HepG2 (cell line): ENCODE data around the gene AP3B2. TPM values are rescaled to one million over a fixed set of nuclear protein-coding genes. Genes with fewer than 3 reads are reported as not detected.

Experiments
- DPF2 ChIP-seq: sonication (generic); formaldehyde crosslinking; IDR thresholded peaks from 2 replicates; pipeline ENCODE4 v1.4.0; 2020; ENCODE audit warnings: mild to moderate bottlenecking, low read depth, missing genetic modification reagents, borderline replicate concordance
- E2F2 ChIP-seq: sonication (generic); formaldehyde crosslinking; IDR thresholded peaks from 2 replicates; pipeline ENCODE4 v1.4.0; 2020; ENCODE audit warnings: missing genetic modification reagents, borderline replicate concordance
- GMEB1 ChIP-seq: sonication (generic); formaldehyde crosslinking; IDR thresholded peaks from 2 replicates; pipeline ENCODE4 v1.5.1; 2020; ENCODE audit warnings: missing genetic modification reagents, mild to moderate bottlenecking, borderline replicate concordance
- NFIC ChIP-seq: IDR thresholded peaks from 2 replicates; pipeline ENCODE4 v1.6.1; 2012; ENCODE audit warnings: mild to moderate bottlenecking, low read length, inconsistent platforms
- POGK ChIP-seq: sonication (generic); formaldehyde crosslinking; conservative IDR thresholded peaks from 2 replicates; pipeline ENCODE4 v1.8.0; 2022; ENCODE audit warnings: mild to moderate bottlenecking, moderate library complexity, missing genetic modification reagents
- RAD51 ChIP-seq: fragments of 450-650 bp; IDR thresholded peaks from 2 replicates; pipeline ENCODE4 v1.6.1; 2016; ENCODE audit warnings: borderline replicate concordance
- TEF ChIP-seq: sonication (generic); formaldehyde crosslinking; IDR thresholded peaks from 2 replicates; pipeline ENCODE4 v1.5.0; 2020; ENCODE audit warnings: missing genetic modification reagents
- THAP7 ChIP-seq: sonication (generic); formaldehyde crosslinking; IDR thresholded peaks from 2 replicates; pipeline ENCODE4 v1.8.1; 2023; ENCODE audit warnings: mild to moderate bottlenecking, missing genetic modification reagents
- TRIM24 ChIP-seq: sonication (generic); formaldehyde crosslinking; IDR thresholded peaks from 2 replicates; pipeline ENCODE4 v1.8.0; 2022; ENCODE audit warnings: mild to moderate bottlenecking, missing genetic modification reagents
- ZNF10 ChIP-seq: sonication (generic); formaldehyde crosslinking; IDR thresholded peaks from 2 replicates; pipeline ENCODE4 v1.4.0; 2020; ENCODE audit warnings: mild to moderate bottlenecking, low read depth, missing genetic modification reagents, borderline replicate concordance
- ZNF275 ChIP-seq: sonication (generic); formaldehyde crosslinking; IDR thresholded peaks from 2 replicates; pipeline ENCODE4 v1.8.0; 2022; ENCODE audit warnings: missing genetic modification reagents, mild to moderate bottlenecking, inconsistent platforms, borderline replicate concordance
- ZNF432 ChIP-seq: sonication (generic); formaldehyde crosslinking; IDR thresholded peaks from 2 replicates; pipeline ENCODE4 v1.5.0; 2020; ENCODE audit warnings: missing genetic modification reagents, mild to moderate bottlenecking, borderline replicate concordance
- ZNF598 ChIP-seq: sonication (generic); formaldehyde crosslinking; IDR thresholded peaks from 2 replicates; pipeline ENCODE4 v1.5.1; 2020; ENCODE audit warnings: mild to moderate bottlenecking, missing genetic modification reagents, borderline replicate concordance
- ZNF687 ChIP-seq: sonication (generic); formaldehyde crosslinking; IDR thresholded peaks from 2 replicates; pipeline ENCODE4 v1.5.1; 2020; ENCODE audit warnings: mild to moderate bottlenecking, missing genetic modification reagents, moderate library complexity
- polyA plus RNA-seq, 8 experiments: library from polyadenylated mRNA; depleted of rRNA in 3 of 8; stranded (reverse) in 7 of 8; unstranded in 1 of 8; fragments of >200 nt; fragmentation: Illumina TruSeq in 4 of 8; extraction: Trizol in 4 of 8; gene quantifications; 2 replicates each; pipeline versions ENCODE4 v1.2.1 to v1.2.3, GENCODE V29; 2011 to 2016; ENCODE audit warnings: low read depth in 4 of 8, missing spikeins in 1 of 8, mixed read lengths in 1 of 8; ENCODE audit not compliant: insufficient read depth in 1 of 8
- total RNA-seq, 5 experiments: library from RNA; depleted of rRNA; stranded (reverse); fragments of >200 nt; fragmentation: Illumina TruSeq; extraction: Trizol; gene quantifications; 2 replicates each; pipeline ENCODE4 v1.2.3, GENCODE V29; 2016; ENCODE audit warnings: low read depth in 1 of 5

AP3B2 gene
- total and polyA plus RNA-seq, 2 of the 13 experiments (the other 11 are each of a cell fraction or from before 2014, with no cell fraction given) = not detected

- TF ChIP-seq ZNF598 (CRISPR knock-in tag) (peak; percentile 79; the same call in 1 of the 2 replicates), TEF (0 out of 2 replicates have a peak, but pooled peaks have one; percentile 22), POGK (CRISPR knock-in tag) (peak; percentile 25; the same call in 1 of the 2 replicates), GMEB1 (CRISPR knock-in tag) (peak; percentile 98), TRIM24 (CRISPR knock-in tag) (no peak), NFIC (no peak), THAP7 (CRISPR knock-in tag) (0 out of 2 replicates have a peak, but pooled peaks have one; percentile 71), E2F2 (CRISPR knock-in tag) (no peak; the same call in 1 of the 2 replicates), ZNF10 (CRISPR knock-in tag) (no peak), ZNF432 (CRISPR knock-in tag) (no peak), RAD51 (no peak), ZNF275 (peak; percentile 65; the same call in 1 of the 2 replicates), ZNF687 (CRISPR knock-in tag) (peak; percentile 90), DPF2 (CRISPR knock-in tag) (no peak)
Observed at GRCh38 chr15:82749951-82750830, 40.5 kb upstream of the AP3B2 start (continued).
